Measurements from ENCODE around the gene IGSF8.

The IGSF8 gene

DNA sequence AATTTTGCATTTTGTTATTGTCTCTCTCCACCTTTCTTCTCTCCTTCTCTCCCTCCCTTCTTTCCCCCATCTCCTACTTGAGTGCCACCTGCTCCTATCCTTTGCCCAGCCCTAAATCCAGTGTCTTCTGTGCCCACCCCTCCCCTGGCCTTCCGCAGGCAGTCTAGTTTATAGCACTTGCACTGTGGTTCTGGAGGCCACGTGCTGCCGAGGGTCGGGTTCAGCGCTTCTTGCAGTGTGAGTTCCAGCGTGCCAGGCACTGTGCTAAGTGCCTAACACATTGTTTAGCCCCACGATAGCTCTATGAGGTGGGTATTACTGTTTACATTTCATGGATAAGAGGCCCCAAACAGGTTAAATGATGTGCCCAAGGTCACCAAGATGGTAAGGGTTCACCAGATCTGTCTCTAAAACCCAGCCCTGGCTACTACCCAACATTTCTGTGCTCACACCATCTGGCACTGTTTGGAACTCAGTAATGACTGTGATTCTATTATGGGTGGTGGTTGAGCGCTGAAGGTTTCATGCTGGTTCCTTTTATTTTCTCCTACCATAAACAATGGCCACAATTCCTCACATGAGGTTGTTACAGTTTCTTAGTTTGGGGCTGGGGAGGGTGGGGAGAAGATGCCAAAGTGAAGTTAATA is 38.9 kb upstream of the IGSF8 start:
- TF ChIP-seq, protein P1, sequence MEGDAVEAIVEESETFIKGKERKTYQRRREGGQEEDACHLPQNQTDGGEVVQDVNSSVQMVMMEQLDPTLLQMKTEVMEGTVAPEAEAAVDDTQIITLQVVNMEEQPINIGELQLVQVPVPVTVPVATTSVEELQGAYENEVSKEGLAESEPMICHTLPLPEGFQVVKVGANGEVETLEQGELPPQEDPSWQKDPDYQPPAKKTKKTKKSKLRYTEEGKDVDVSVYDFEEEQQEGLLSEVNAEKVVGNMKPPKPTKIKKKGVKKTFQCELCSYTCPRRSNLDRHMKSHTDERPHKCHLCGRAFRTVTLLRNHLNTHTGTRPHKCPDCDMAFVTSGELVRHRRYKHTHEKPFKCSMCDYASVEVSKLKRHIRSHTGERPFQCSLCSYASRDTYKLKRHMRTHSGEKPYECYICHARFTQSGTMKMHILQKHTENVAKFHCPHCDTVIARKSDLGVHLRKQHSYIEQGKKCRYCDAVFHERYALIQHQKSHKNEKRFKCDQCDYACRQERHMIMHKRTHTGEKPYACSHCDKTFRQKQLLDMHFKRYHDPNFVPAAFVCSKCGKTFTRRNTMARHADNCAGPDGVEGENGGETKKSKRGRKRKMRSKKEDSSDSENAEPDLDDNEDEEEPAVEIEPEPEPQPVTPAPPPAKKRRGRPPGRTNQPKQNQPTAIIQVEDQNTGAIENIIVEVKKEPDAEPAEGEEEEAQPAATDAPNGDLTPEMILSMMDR (IDR thresholded peaks at IDR 0.05; ENCODE audit: low read depth, low read length), result no peak
- DNase-seq (ENCODE audit: low read depth in 2 of 2), result no peak
- H3K4me3 ChIP-seq (replicated peaks in 1 of 2; ENCODE audit: low read depth in 2 of 2, low read length in 2 of 2), result no peak overlapping the region

DNA sequence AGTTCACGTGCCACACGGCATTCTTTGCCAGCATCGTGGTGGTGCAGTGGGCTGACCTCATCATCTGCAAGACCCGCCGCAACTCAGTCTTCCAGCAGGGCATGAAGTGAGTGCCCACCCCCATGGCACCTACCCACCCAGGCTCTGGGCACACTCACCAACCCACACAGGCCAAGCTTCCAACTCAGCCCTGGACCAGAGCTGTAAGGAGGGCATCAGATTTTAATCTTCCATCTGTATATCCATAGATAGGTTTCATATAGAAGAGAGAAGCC is 38.4 kb upstream of the IGSF8 start:
- DNase-seq (ENCODE audit: low read depth in 2 of 2), result no peak
- no peak overlapping the region for H3K4me3 ChIP-seq (replicated peaks in 1 of 2; ENCODE audit: low read depth in 2 of 2, low read length in 2 of 2)
- TF ChIP-seq, protein P1 (IDR thresholded peaks at IDR 0.05; ENCODE audit: low read depth, low read length), result no peak

DNA sequence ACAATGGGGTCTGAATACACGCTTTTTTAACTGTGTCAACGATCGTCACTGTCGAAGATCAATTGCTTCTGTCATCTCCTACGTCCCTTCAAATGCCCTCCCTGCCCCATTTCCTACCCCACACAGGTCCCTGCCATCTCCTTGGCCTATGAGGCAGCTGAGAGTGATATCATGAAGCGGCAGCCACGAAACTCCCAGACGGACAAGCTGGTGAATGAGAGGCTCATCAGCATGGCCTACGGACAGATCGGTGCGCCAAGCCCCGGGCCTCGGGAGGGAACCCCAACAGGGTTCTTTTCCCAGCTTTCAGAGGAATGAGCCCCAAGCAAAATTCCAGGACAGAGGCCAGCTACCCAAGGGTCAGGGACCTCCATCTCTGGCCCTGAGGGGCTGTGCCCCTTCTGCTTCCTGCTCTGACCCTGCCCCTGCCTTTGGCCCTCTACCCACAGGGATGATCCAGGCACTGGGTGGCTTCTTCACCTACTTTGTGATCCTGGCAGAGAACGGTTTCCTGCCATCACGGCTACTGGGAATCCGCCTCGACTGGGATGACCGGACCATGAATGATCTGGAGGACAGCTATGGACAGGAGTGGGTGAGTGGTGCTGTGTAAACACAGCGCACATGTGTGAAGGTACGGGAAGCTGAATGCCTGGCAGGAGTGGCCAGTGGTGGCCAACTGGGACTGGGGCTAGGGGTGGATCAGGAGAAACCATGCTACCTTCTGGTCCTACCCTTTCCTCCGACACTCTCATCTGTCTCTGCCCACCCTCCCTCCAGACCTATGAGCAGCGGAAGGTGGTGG is 37.9 kb upstream of the IGSF8 start:
- H3K4me3 ChIP-seq (replicated peaks in 1 of 2; ENCODE audit: low read depth in 2 of 2, low read length in 2 of 2), result no peak overlapping the region
- no peak for DNase-seq (ENCODE audit: low read depth in 2 of 2)
- TF ChIP-seq, protein P1 (IDR thresholded peaks at IDR 0.05; ENCODE audit: low read depth, low read length), result no peak

DNA sequence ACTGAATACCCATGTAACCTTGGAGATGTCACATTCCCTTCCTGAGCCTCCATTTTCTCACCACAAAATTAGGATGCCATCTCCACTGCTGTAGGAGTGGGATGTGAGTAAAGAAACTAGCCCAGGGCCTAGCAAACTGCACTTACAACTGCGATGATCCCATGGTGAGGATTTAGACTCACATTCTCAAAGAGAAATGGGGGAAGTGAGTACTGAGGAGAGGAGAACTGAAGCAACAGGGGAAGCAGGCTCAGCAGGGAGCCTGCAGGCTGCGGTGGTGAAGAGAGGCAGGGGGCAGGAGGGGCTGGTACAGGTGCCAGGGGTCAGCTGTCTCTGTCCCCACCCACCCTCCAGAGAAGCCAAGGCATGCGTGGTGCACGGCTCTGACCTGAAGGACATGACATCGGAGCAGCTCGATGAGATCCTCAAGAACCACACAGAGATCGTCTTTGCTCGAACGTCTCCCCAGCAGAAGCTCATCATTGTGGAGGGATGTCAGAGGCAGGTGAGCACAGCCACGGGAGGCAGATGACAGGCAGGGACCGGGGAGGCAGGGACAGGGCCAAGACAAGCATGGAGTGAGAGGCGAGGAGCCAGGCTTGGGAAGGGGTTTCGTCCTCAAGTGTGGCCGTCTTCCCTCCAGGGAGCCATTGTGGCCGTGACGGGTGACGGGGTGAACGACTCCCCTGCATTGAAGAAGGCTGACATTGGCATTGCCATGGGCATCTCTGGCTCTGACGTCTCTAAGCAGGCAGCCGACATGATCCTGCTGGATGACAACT is 36.6 kb upstream of the IGSF8 start:
- TF ChIP-seq, protein P1 (IDR thresholded peaks at IDR 0.05; ENCODE audit: low read depth, low read length), result no peak
- no peak for DNase-seq (ENCODE audit: low read depth in 2 of 2)
- H3K4me3 ChIP-seq (replicated peaks in 1 of 2; ENCODE audit: low read depth in 2 of 2, low read length in 2 of 2), result no peak overlapping the region

DNA sequence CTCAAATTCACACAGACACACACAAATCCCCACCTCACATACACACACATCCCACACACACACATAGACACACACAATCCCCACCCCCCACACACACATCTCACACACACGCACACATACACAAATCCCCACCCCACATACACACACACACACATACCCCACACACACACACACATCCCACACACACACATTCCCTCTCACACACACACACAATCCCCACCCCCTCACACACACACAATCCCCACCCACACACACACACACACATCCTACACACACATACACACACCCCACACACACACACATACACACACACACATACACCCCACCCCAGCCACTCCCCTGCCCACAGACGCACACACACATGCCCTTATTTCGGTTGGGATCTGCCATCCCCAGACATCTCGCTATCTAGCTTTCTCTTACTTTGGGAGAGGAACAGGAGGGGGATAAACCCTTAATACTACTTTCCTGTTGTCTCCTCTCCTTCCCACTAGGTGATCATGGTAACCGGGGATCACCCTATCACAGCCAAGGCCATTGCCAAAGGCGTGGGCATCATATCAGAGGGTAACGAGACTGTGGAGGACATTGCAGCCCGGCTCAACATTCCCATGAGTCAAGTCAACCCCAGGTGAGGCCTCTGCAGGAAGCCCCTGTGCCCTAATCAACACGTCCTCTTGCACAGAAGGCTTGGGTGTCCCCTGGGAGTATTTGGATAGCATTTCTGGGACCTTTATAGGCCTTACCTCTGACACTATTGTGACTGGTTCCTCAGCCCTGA is 35.8 kb upstream of the IGSF8 start:
- H3K4me3 ChIP-seq (replicated peaks in 1 of 2; ENCODE audit: low read depth in 2 of 2, low read length in 2 of 2), result no peak overlapping the region
- TF ChIP-seq, protein P1 (IDR thresholded peaks at IDR 0.05; ENCODE audit: low read depth, low read length), result no peak
- no peak for DNase-seq (ENCODE audit: low read depth in 2 of 2)

DNA sequence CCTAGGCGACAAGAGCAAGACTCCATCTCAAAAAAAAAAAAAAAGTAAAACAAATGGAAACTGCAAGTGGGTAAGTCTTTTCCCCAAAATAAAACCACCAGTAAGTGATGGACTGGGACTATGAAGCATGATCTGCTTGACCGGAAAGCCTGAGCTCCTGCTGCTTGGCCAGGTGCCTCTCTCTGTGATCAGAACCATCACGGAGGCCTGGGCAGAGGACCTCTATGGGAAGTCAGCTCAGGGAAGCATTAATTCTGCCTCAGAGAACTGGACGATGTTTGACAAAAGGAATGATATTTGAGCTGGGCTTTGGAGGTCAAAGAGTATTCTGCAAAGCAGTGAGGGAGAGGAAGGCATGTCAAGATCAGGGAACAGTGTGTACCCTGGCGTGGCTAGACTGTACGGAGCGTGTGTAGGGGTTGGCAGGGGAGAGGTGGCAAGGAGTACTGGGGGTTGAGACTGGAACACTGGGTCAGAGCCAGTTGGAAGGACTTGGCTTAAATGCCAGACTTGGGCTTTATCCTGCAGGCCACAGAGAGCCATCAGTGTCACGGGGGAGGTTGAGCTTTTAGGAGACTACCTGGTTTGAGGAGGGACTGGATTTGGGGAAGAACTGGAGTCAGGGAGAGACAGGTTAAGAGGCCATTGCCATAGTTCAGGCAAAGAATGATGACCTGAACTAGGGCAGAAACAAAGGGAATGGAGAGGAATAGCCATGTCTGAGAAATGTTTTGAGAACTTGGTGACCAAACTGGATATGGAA is 33.6 kb upstream of the IGSF8 start:
- H3K4me3 ChIP-seq (replicated peaks in 1 of 2; ENCODE audit: low read depth in 2 of 2, low read length in 2 of 2), result no peak overlapping the region
- TF ChIP-seq, protein P1 (IDR thresholded peaks at IDR 0.05; ENCODE audit: low read depth, low read length), result no peak
- DNase-seq (ENCODE audit: low read depth in 2 of 2), result no peak

Measured in cardiac fibroblast (primary cell).